Neuronal stem cell (in vitro differentiated cells): ENCODE results near the gene ATXN7L3.

Experiments used
- DNase-seq: peaks from one replicate; pipeline ENCODE4 v3.0.0-alpha.2; 2013; ENCODE audit warnings: low spot score
- H2AFZ ChIP-seq: one replicate; pipeline ENCODE4 v1.6.1; 2013; ENCODE audit warnings: mild to moderate bottlenecking, low read length, inconsistent platforms
- H2AK5ac ChIP-seq: 2 replicates; pipeline ENCODE4 v1.6.1; 2013; ENCODE audit warnings: low read depth, mild to moderate bottlenecking, inconsistent platforms, low read length, moderate library complexity, mixed read lengths
- H2BK120ac ChIP-seq: 2 replicates; pipeline ENCODE4 v1.6.1; 2013; ENCODE audit warnings: low read depth, mild to moderate bottlenecking, inconsistent platforms, low read length, moderate library complexity, mixed read lengths
- H2BK12ac ChIP-seq: one replicate; pipeline ENCODE4 v1.6.1; 2013; ENCODE audit warnings: low read length, inconsistent platforms
- H2BK15ac ChIP-seq: 2 replicates; pipeline ENCODE4 v1.6.1; 2013; ENCODE audit warnings: mild to moderate bottlenecking, low read length, inconsistent platforms, mixed read lengths
- H2BK5ac ChIP-seq: one replicate; pipeline ENCODE4 v1.6.1; 2013; ENCODE audit warnings: inconsistent platforms, mild to moderate bottlenecking, low read length, moderate library complexity
- H3K14ac ChIP-seq: one replicate; pipeline ENCODE4 v1.6.1; 2013; ENCODE audit warnings: low read length, inconsistent platforms
- H3K18ac ChIP-seq: 2 replicates; pipeline ENCODE4 v1.6.1; 2013; ENCODE audit warnings: low read length, inconsistent platforms
- H3K23ac ChIP-seq: 2 replicates; pipeline ENCODE4 v1.6.1; 2013; ENCODE audit warnings: low read depth, mild to moderate bottlenecking, mixed read lengths, low read length, inconsistent platforms; ENCODE audit not compliant: poor library complexity
- H3K27ac ChIP-seq: replicated peaks from 3 replicates; pipeline ENCODE4 v1.5.1; 2013; ENCODE audit warnings: low read length, inconsistent platforms
- H3K27me3 ChIP-seq, 3 experiments: 2 replicates each; pipeline ENCODE4 v1.6.1; 2013; ENCODE audit warnings: low read length in 3 of 3, mild to moderate bottlenecking in 2 of 3, inconsistent platforms in 1 of 3, low read depth in 1 of 3, mixed read lengths in 1 of 3, moderate library complexity in 1 of 3; ENCODE audit not compliant: control insufficient read depth in 3 of 3, insufficient read depth in 3 of 3
- H3K36me3 ChIP-seq, 2 donors: replicated peaks in 1 of 2; 2 replicates each; pipeline ENCODE4 v1.6.1; 2013; ENCODE audit warnings: low read length in 2 of 2; ENCODE audit not compliant: control insufficient read depth in 2 of 2, insufficient read depth in 2 of 2
- H3K4ac ChIP-seq: 2 replicates; pipeline ENCODE4 v1.6.1; 2013; ENCODE audit warnings: inconsistent platforms, mild to moderate bottlenecking, low read length, moderate library complexity
- H3K4me1 ChIP-seq, 2 donors: 1 replicate in 1 of 2; 2 replicates in 1 of 2; pipeline ENCODE4 v1.6.1; 2013; ENCODE audit warnings: low read length in 2 of 2, low read depth in 1 of 2; ENCODE audit not compliant: control insufficient read depth in 2 of 2, insufficient read depth in 1 of 2
- H3K4me2 ChIP-seq: one replicate; pipeline ENCODE4 v1.6.1; 2013; ENCODE audit warnings: mild to moderate bottlenecking, low read length, inconsistent platforms; ENCODE audit not compliant: insufficient read depth, poor library complexity, severe bottlenecking
- H3K4me3 ChIP-seq, 2 donors: 2 replicates each; pipeline ENCODE4 v1.5.1; 2013; ENCODE audit warnings: low read length in 2 of 2, mild to moderate bottlenecking in 2 of 2, inconsistent platforms in 1 of 2, moderate library complexity in 1 of 2
- H3K79me1 ChIP-seq: one replicate; pipeline ENCODE4 v1.6.1; 2013; ENCODE audit warnings: low read depth, mild to moderate bottlenecking, inconsistent platforms, low read length, moderate library complexity
- H3K9ac ChIP-seq: one replicate; pipeline ENCODE4 v1.6.1; 2013; ENCODE audit warnings: mild to moderate bottlenecking, low read depth, low read length, inconsistent platforms; ENCODE audit not compliant: poor library complexity
- H3K9me3 ChIP-seq, 2 donors: replicated peaks in 1 of 2; 2 replicates each; pipeline versions ENCODE3 to v1.6.1; 2013; ENCODE audit warnings: low read length in 2 of 2, mild to moderate bottlenecking in 2 of 2, inconsistent platforms in 1 of 2, low read depth in 1 of 2, mixed read lengths in 1 of 2, moderate library complexity in 1 of 2; ENCODE audit not compliant: control insufficient read depth in 2 of 2, insufficient read depth in 1 of 2
- H4K8ac ChIP-seq: one replicate; pipeline ENCODE4 v1.6.1; 2013; ENCODE audit warnings: low read depth, mild to moderate bottlenecking, inconsistent platforms, low read length, moderate library complexity
- H4K91ac ChIP-seq: one replicate; pipeline ENCODE4 v1.6.1; 2013; ENCODE audit warnings: low read length, low read depth, mild to moderate bottlenecking, inconsistent platforms; ENCODE audit not compliant: poor library complexity
- WGBS, 2 donors: extraction: QIAGEN DNeasy Blood & Tissue Kit; methylation state at CpG; one replicate each; pipeline ENCODE4 v1.1.7; 2013; ENCODE audit warnings: missing lambda C conversion rate in 2 of 2, mixed read lengths in 1 of 2; ENCODE audit not compliant: insufficient read length in 2 of 2, insufficient replicate concordance in 1 of 2; ENCODE audit errors: extremely low coverage in 2 of 2; 5-methylcytosine and 5-hydroxymethylcytosine counted together

ATXN7L3 gene

GRCh38 chr17:44233582-44233981, 33.9 kb upstream of the ATXN7L3 start:
- no peak overlapping the region for H3K4ac ChIP-seq
- H3K4me3 ChIP-seq, result no peak overlapping the region
- H3K18ac ChIP-seq, result no peak overlapping the region
- H2BK5ac ChIP-seq, result no peak overlapping the region
- H3K9me3 ChIP-seq, result peaks cover 0 to 4% of the 10 kb centered on the region in 2 donors
- no peak overlapping the region for H3K4me2 ChIP-seq
- H3K4me1 ChIP-seq, result no peaks in the 10 kb centered on the region
- no peak overlapping the region for H4K91ac ChIP-seq
- H2AFZ ChIP-seq, result no peak overlapping the region
- no peaks in the 10 kb centered on the region for H3K79me1 ChIP-seq
- H3K27ac ChIP-seq, result no peak overlapping the region
- H2BK12ac ChIP-seq, result no peak overlapping the region
- no CpG with 5 or more reads among the region's 5 CpGs for WGBS, 2 donors
- no peak overlapping the region for H3K9ac ChIP-seq
- no peak for DNase-seq
- no peaks in the 10 kb centered on the region for H3K36me3 ChIP-seq
- no peak overlapping the region for H2BK120ac ChIP-seq
- no peak overlapping the region for H3K23ac ChIP-seq
- no peak overlapping the region for H2BK15ac ChIP-seq
- peaks cover 0 to 17% (median 0%) of the 10 kb centered on the region in 3 experiments for H3K27me3 ChIP-seq
- no peak overlapping the region for H2AK5ac ChIP-seq
- H3K14ac ChIP-seq, result no peak overlapping the region
- H4K8ac ChIP-seq, result no peak overlapping the region

GRCh38 chr17:44232061-44232460, 32.4 kb upstream of the ATXN7L3 start:
- Histone ChIP-seq H3K27ac (no peak overlapping the region), H2BK120ac (no peak overlapping the region), H3K23ac (no peak overlapping the region), H3K14ac (no peak overlapping the region), H3K79me1 (no peaks in the 10 kb centered on the region), H3K18ac (no peak overlapping the region), H2AFZ (no peak overlapping the region), H4K8ac (no peak overlapping the region), H2AK5ac (no peak overlapping the region), H3K9ac (no peak overlapping the region), H3K4me1 (no peaks in the 10 kb centered on the region), H3K9me3 (peaks cover 0 to 4% of the 10 kb centered on the region in 2 donors), H2BK15ac (no peak overlapping the region), H3K4me3 (no peak overlapping the region), H3K27me3 (peaks cover 0 to 17% (median 0%) of the 10 kb centered on the region in 3 experiments), H2BK12ac (no peak overlapping the region), H3K36me3 (no peaks in the 10 kb centered on the region), H3K4me2 (no peak overlapping the region), H3K4ac (no peak overlapping the region), H4K91ac (no peak overlapping the region), H2BK5ac (no peak overlapping the region)
- DNase-seq, result no peak
- WGBS, 2 donors, result no CpG with 5 or more reads among the region's 7 CpGs

- H2BK15ac ChIP-seq, result no peak overlapping the region
- no peak overlapping the region for H3K14ac ChIP-seq
- H2AK5ac ChIP-seq, result no peak overlapping the region
- no peak overlapping the region for H3K4me2 ChIP-seq
- H4K91ac ChIP-seq, result no peak overlapping the region
- peak overlapping the region; percentile 72 for H3K9ac ChIP-seq
- peak overlapping the region; percentile 73 for H3K23ac ChIP-seq
- no peak overlapping the region for H2AFZ ChIP-seq
- no peak overlapping the region for H3K27ac ChIP-seq
- H2BK120ac ChIP-seq, result no peak overlapping the region
- H3K4me3 ChIP-seq, result no peak overlapping the region
- no peaks in the 10 kb centered on the region for H3K4me1 ChIP-seq
- no peaks in the 10 kb centered on the region for H3K9me3 ChIP-seq
- no CpG with 5 or more reads among the region's 9 CpGs for WGBS, 2 donors
- H3K27me3 ChIP-seq, result peaks cover 0 to 12% (median 0%) of the 10 kb centered on the region in 3 experiments
- H2BK5ac ChIP-seq, result no peak overlapping the region
- no peak overlapping the region for H3K4ac ChIP-seq
- DNase-seq, result no peak
- H3K36me3 ChIP-seq, result no peaks in the 10 kb centered on the region
- H3K18ac ChIP-seq, result no peak overlapping the region
- no peak overlapping the region for H4K8ac ChIP-seq
- no peak overlapping the region for H2BK12ac ChIP-seq
- no peaks in the 10 kb centered on the region for H3K79me1 ChIP-seq
Observed at GRCh38 chr17:44230140-44230539, 30.5 kb upstream of the ATXN7L3 start.

GRCh38 chr17:44229090-44229489, 29.4 kb upstream of the ATXN7L3 start:
- no CpG with 5 or more reads among the region's 6 CpGs for WGBS, 2 donors
- Histone ChIP-seq H3K4me2 (no peak overlapping the region), H3K9me3 (no peaks in the 10 kb centered on the region), H3K9ac (no peak overlapping the region), H3K79me1 (no peaks in the 10 kb centered on the region), H2AFZ (no peak overlapping the region), H4K91ac (no peak overlapping the region), H4K8ac (no peak overlapping the region), H3K27me3 (peaks cover 0 to 12% (median 0%) of the 10 kb centered on the region in 3 experiments), H2BK120ac (no peak overlapping the region), H3K23ac (peak overlapping the region; percentile 17), H3K18ac (no peak overlapping the region), H3K36me3 (no peaks in the 10 kb centered on the region), H3K4me3 (no peak overlapping the region), H2BK12ac (no peak overlapping the region), H3K14ac (no peak overlapping the region), H2AK5ac (peak overlapping the region; percentile 32), H2BK5ac (no peak overlapping the region), H3K4me1 (no peaks in the 10 kb centered on the region), H2BK15ac (no peak overlapping the region), H3K27ac (no peak overlapping the region), H3K4ac (no peak overlapping the region)
- no peak for DNase-seq
